Effector memory CD8-positive, alpha-beta T cell (primary cell): ENCODE data around the gene AIP.

Experiments used
- ATAC-seq: fragments of 150-1000 bp; cut with Tn5 transposase; replicated peaks from 2 replicates; pipeline ENCODE4 v1.10.0; 2021; ENCODE audit warnings: mild to moderate bottlenecking, moderate library complexity
- DNase-seq, 3 experiments: peaks; one replicate each; pipeline ENCODE4 v3.0.0; 2021
- H3K27ac Mint-ChIP-seq, 2 donors: one replicate each; pipeline ENCODE4 v1.8.0; 2022; ENCODE audit warnings: mild to moderate bottlenecking in 2 of 2, mixed read lengths in 2 of 2, moderate library complexity in 2 of 2
- H3K27me3 Mint-ChIP-seq, 2 donors: one replicate each; pipeline ENCODE4 v1.8.0; 2022; ENCODE audit warnings: mixed read lengths in 2 of 2
- H3K36me3 Mint-ChIP-seq: one replicate; pipeline ENCODE4 v1.8.0; 2022; ENCODE audit warnings: mild to moderate bottlenecking, moderate library complexity, mixed read lengths; ENCODE audit not compliant: insufficient read depth
- H3K4me1 Mint-ChIP-seq, 2 donors: one replicate each; pipeline ENCODE4 v1.8.0; 2022; ENCODE audit warnings: low read depth in 2 of 2, mixed read lengths in 2 of 2
- H3K4me3 Mint-ChIP-seq, 2 donors: one replicate each; pipeline ENCODE4 v1.8.0; 2022; ENCODE audit warnings: mild to moderate bottlenecking in 2 of 2, mixed read lengths in 2 of 2, moderate library complexity in 2 of 2
- H3K9me3 Mint-ChIP-seq, 2 donors: one replicate each; pipeline ENCODE4 v1.8.0; 2022; ENCODE audit warnings: mixed read lengths in 2 of 2

Gene AIP

GRCh38 chr11:67486481-67487195, 3.8 kb downstream of the AIP start:
- DNase-seq (no peak), ATAC-seq (no peak)
- H3K4me1 Mint-ChIP-seq, result peaks cover 62 to 69% of the 10 kb centered on the region in 2 donors
- peak overlapping the region; percentile 94 to 97 for H3K27ac Mint-ChIP-seq
- H3K27me3 Mint-ChIP-seq, result no peaks in the 10 kb centered on the region
- H3K4me3 Mint-ChIP-seq, result peak overlapping the region; percentile 91 to 94
- peaks cover 76% of the 10 kb centered on the region for H3K36me3 Mint-ChIP-seq
- no peaks in the 10 kb centered on the region for H3K9me3 Mint-ChIP-seq

- no peak overlapping the region for H3K4me3 Mint-ChIP-seq
- no peaks in the 10 kb centered on the region for H3K9me3 Mint-ChIP-seq
- DNase-seq (no peak), ATAC-seq (no peak)
- peak overlapping the region; percentile 94 to 97 for H3K27ac Mint-ChIP-seq
- H3K4me1 Mint-ChIP-seq, result peaks cover 43 to 48% of the 10 kb centered on the region in 2 donors
- peaks cover 73% of the 10 kb centered on the region for H3K36me3 Mint-ChIP-seq
- H3K27me3 Mint-ChIP-seq, result no peaks in the 10 kb centered on the region
These were observed 6.5 kb downstream of the AIP start for GRCh38 chr11:67489203-67489884.

- peak overlapping the region; percentile 57 to 88 for H3K27ac Mint-ChIP-seq
- H3K4me1 Mint-ChIP-seq, result peaks cover 36 to 40% of the 10 kb centered on the region in 2 donors
- no peak overlapping the region for H3K4me3 Mint-ChIP-seq
- no peaks in the 10 kb centered on the region for H3K9me3 Mint-ChIP-seq
- H3K36me3 Mint-ChIP-seq, result peaks cover 66% of the 10 kb centered on the region
- ATAC-seq, result no peak
- DNase-seq, result no peak
- no peaks in the 10 kb centered on the region for H3K27me3 Mint-ChIP-seq
These were observed 7.3 kb downstream of the AIP start for GRCh38 chr11:67489885-67490726.

- peak overlapping the region in 1 of 2 donors; percentile 88 for H3K27ac Mint-ChIP-seq
- ATAC-seq (no peak), DNase-seq (no peak)
- H3K4me1 Mint-ChIP-seq, result peaks cover 34 to 37% of the 10 kb centered on the region in 2 donors
- H3K27me3 Mint-ChIP-seq, result no peaks in the 10 kb centered on the region
- H3K4me3 Mint-ChIP-seq, result no peak overlapping the region
- H3K36me3 Mint-ChIP-seq, result peaks cover 65% of the 10 kb centered on the region
- no peaks in the 10 kb centered on the region for H3K9me3 Mint-ChIP-seq
These were observed 7.9 kb downstream of the AIP start for GRCh38 chr11:67490727-67491065.

- Mint-ChIP-seq H3K4me3 (no peak overlapping the region), H3K9me3 (no peaks in the 10 kb centered on the region), H3K4me1 (peaks cover 26 to 29% of the 10 kb centered on the region in 2 donors), H3K36me3 (peaks cover 59% of the 10 kb centered on the region), H3K27me3 (no peaks in the 10 kb centered on the region), H3K27ac (peak overlapping the region in 1 of 2 donors; percentile 41)
- DNase-seq (no peak), ATAC-seq (no peak)
These were observed 8.6 kb downstream of the AIP start for GRCh38 chr11:67491276-67492068.

- Mint-ChIP-seq H3K27me3 (no peaks in the 10 kb centered on the region), H3K27ac (peak overlapping the region in 1 of 2 donors; percentile 68), H3K4me1 (peaks cover 19 to 30% of the 10 kb centered on the region in 2 donors), H3K4me3 (no peak overlapping the region), H3K9me3 (no peaks in the 10 kb centered on the region), H3K36me3 (peaks cover 61% of the 10 kb centered on the region)
- no peak for ATAC-seq
- DNase-seq, result no peak
These were observed 9.4 kb downstream of the AIP start for GRCh38 chr11:67492069-67492727.

GRCh38 chr11:67492801-67493547, 10.1 kb downstream of the AIP start:
- Mint-ChIP-seq H3K27ac (peak overlapping the region in 1 of 2 donors; percentile 68), H3K27me3 (no peaks in the 10 kb centered on the region), H3K4me1 (peaks cover 12 to 23% of the 10 kb centered on the region in 2 donors), H3K36me3 (peaks cover 53% of the 10 kb centered on the region), H3K9me3 (no peaks in the 10 kb centered on the region), H3K4me3 (no peak overlapping the region)
- ATAC-seq (no peak), DNase-seq (no peak)

GRCh38 chr11:67493548-67494370, 10.9 kb downstream of the AIP start:
- Mint-ChIP-seq H3K4me3 (no peak overlapping the region), H3K36me3 (peaks cover 48% of the 10 kb centered on the region), H3K9me3 (no peaks in the 10 kb centered on the region), H3K27ac (no peak overlapping the region), H3K27me3 (no peaks in the 10 kb centered on the region), H3K4me1 (peaks cover 5 to 15% of the 10 kb centered on the region in 2 donors)
- no peak for DNase-seq
- no peak for ATAC-seq

GRCh38 chr11:67494371-67495233, 11.8 kb downstream of the AIP start:
- no peak overlapping the region for H3K4me3 Mint-ChIP-seq
- H3K27me3 Mint-ChIP-seq, result no peaks in the 10 kb centered on the region
- no peak overlapping the region for H3K27ac Mint-ChIP-seq
- H3K4me1 Mint-ChIP-seq, result peaks cover 5 to 13% of the 10 kb centered on the region in 2 donors
- H3K9me3 Mint-ChIP-seq, result no peaks in the 10 kb centered on the region
- DNase-seq (no peak), ATAC-seq (no peak)
- peaks cover 52% of the 10 kb centered on the region for H3K36me3 Mint-ChIP-seq

GRCh38 chr11:67495234-67496005, 12.6 kb downstream of the AIP start:
- Mint-ChIP-seq H3K9me3 (no peaks in the 10 kb centered on the region), H3K4me3 (no peak overlapping the region), H3K27ac (peak overlapping the region; percentile 38 to 72), H3K4me1 (peaks cover 2 to 9% of the 10 kb centered on the region in 2 donors), H3K36me3 (peaks cover 47% of the 10 kb centered on the region), H3K27me3 (no peaks in the 10 kb centered on the region)
- DNase-seq (no peak), ATAC-seq (no peak)
